HepG2 (cell line): Measurements from ENCODE around the gene SPA17. TPM values are rescaled to one million over a fixed set of nuclear protein-coding genes. Genes with fewer than 3 reads are reported as not detected.
A peak's percentile ranks its signal among the peaks of the same experiment; 100 is the strongest.

ENCODE experiments used
- ATF5 ChIP-seq: sonication (generic); formaldehyde crosslinking; IDR thresholded peaks from 2 replicates; pipeline ENCODE4 v1.4.0; 2020; ENCODE audit warnings: mild to moderate bottlenecking, low read depth, missing genetic modification reagents
- GATAD1 ChIP-seq: IDR thresholded peaks from 2 replicates; pipeline ENCODE4 v1.6.1; 2016; ENCODE audit warnings: missing genetic modification reagents, missing compliant biosample characterization
- HNRNPUL1 ChIP-seq: fragments of 200-400 bp; formaldehyde crosslinking; IDR thresholded peaks from 2 replicates; pipeline ENCODE4 v1.6.1; 2017; ENCODE audit warnings: low read depth, mild to moderate bottlenecking, low read length, moderate library complexity
- HOXA9 ChIP-seq: sonication (generic); formaldehyde crosslinking; IDR thresholded peaks from 2 replicates; pipeline ENCODE4 v1.8.1; 2022; ENCODE audit warnings: missing genetic modification reagents, mild to moderate bottlenecking, moderate library complexity, borderline replicate concordance
- NFKB2 ChIP-seq: sonication (generic); formaldehyde crosslinking; IDR thresholded peaks from 2 replicates; pipeline ENCODE4 v1.4.0; 2020; ENCODE audit warnings: missing genetic modification reagents, borderline replicate concordance
- RXRA ChIP-seq: sonication (generic); formaldehyde crosslinking; IDR thresholded peaks from 2 replicates; pipeline ENCODE4 v1.5.1; 2020; ENCODE audit warnings: missing genetic modification reagents
- SAP130 ChIP-seq: IDR thresholded peaks from 2 replicates; pipeline ENCODE4 v1.6.1; 2016; ENCODE audit warnings: low read depth
- SMAD1 ChIP-seq: sonication (generic); formaldehyde crosslinking; IDR thresholded peaks from 2 replicates; pipeline ENCODE4 v1.4.0; 2020; ENCODE audit warnings: missing genetic modification reagents, low read depth, mild to moderate bottlenecking, borderline replicate concordance
- SOX13 ChIP-seq, 3 experiments: fragments of 450-650 bp in 1 of 3; sonication (generic) in 1 of 3; formaldehyde crosslinking in 1 of 3; IDR thresholded peaks in 2 of 3; conservative IDR thresholded peaks in 1 of 3; 2 replicates each; pipeline versions ENCODE4 v1.5.0 to v1.6.1; 2016 to 2020; ENCODE audit warnings: antibody characterized with exemption in 1 of 3, mild to moderate bottlenecking in 1 of 3, missing compliant biosample characterization in 1 of 3, missing genetic modification reagents in 1 of 3, moderate library complexity in 1 of 3
- SOX5 ChIP-seq: IDR thresholded peaks from 2 replicates; pipeline ENCODE4 v1.6.1; 2016; ENCODE audit warnings: borderline replicate concordance
- STAG1 ChIP-seq: sonication (generic); formaldehyde crosslinking; IDR thresholded peaks from 2 replicates; pipeline ENCODE4 v1.4.0; 2020; ENCODE audit warnings: missing genetic modification reagents
- ZNF549 ChIP-seq: sonication (generic); formaldehyde crosslinking; IDR thresholded peaks from 2 replicates; pipeline ENCODE4 v1.5.0; 2020; ENCODE audit warnings: missing genetic modification reagents
- ZNF782 ChIP-seq: sonication (generic); formaldehyde crosslinking; IDR thresholded peaks from 2 replicates; pipeline ENCODE4 v1.4.0; 2020; ENCODE audit warnings: missing genetic modification reagents, mild to moderate bottlenecking, borderline replicate concordance
- polyA plus RNA-seq, 8 experiments: library from polyadenylated mRNA; depleted of rRNA in 3 of 8; stranded (reverse) in 7 of 8; unstranded in 1 of 8; fragments of >200 nt; fragmentation: Illumina TruSeq in 4 of 8; extraction: Trizol in 4 of 8; gene quantifications; 2 replicates each; pipeline versions ENCODE4 v1.2.1 to v1.2.3, GENCODE V29; 2011 to 2016; ENCODE audit warnings: low read depth in 4 of 8, missing spikeins in 1 of 8, mixed read lengths in 1 of 8; ENCODE audit not compliant: insufficient read depth in 1 of 8
- total RNA-seq, 5 experiments: library from RNA; depleted of rRNA; stranded (reverse); fragments of >200 nt; fragmentation: Illumina TruSeq; extraction: Trizol; gene quantifications; 2 replicates each; pipeline ENCODE4 v1.2.3, GENCODE V29; 2016; ENCODE audit warnings: low read depth in 1 of 5
- TF ChIP-seq, protein P1 (sequence below): fragments of 450-650 bp; IDR thresholded peaks from 2 replicates; pipeline ENCODE4 v1.6.1; 2017; ENCODE audit warnings: mild to moderate bottlenecking
- TF ChIP-seq, protein P2 (sequence below): sonication (generic); formaldehyde crosslinking; IDR thresholded peaks from 2 replicates; pipeline ENCODE4 v1.9.0; 2022; ENCODE audit warnings: low read depth, missing genetic modification reagents
- TF ChIP-seq, protein P3 (sequence below): sonication (generic); formaldehyde crosslinking; IDR thresholded peaks from 2 replicates; pipeline ENCODE4 v1.4.0; 2020; ENCODE audit warnings: missing genetic modification reagents, borderline replicate concordance
- TF ChIP-seq, protein P4 (sequence below): sonication (generic); formaldehyde crosslinking; IDR thresholded peaks from 2 replicates; pipeline ENCODE4 v1.4.0; 2020; ENCODE audit warnings: missing genetic modification reagents
- TF ChIP-seq, protein P5 (sequence below): sonication (generic); formaldehyde crosslinking; IDR thresholded peaks from 2 replicates; pipeline ENCODE4 v1.4.0; 2020; ENCODE audit warnings: missing genetic modification reagents, borderline replicate concordance

Gene SPA17
- total and polyA plus RNA-seq, 2 of the 13 experiments (the other 11 are each of a cell fraction or from before 2014, with no cell fraction given): 4.4 to 8.4 TPM

- TF ChIP-seq, protein P1, sequence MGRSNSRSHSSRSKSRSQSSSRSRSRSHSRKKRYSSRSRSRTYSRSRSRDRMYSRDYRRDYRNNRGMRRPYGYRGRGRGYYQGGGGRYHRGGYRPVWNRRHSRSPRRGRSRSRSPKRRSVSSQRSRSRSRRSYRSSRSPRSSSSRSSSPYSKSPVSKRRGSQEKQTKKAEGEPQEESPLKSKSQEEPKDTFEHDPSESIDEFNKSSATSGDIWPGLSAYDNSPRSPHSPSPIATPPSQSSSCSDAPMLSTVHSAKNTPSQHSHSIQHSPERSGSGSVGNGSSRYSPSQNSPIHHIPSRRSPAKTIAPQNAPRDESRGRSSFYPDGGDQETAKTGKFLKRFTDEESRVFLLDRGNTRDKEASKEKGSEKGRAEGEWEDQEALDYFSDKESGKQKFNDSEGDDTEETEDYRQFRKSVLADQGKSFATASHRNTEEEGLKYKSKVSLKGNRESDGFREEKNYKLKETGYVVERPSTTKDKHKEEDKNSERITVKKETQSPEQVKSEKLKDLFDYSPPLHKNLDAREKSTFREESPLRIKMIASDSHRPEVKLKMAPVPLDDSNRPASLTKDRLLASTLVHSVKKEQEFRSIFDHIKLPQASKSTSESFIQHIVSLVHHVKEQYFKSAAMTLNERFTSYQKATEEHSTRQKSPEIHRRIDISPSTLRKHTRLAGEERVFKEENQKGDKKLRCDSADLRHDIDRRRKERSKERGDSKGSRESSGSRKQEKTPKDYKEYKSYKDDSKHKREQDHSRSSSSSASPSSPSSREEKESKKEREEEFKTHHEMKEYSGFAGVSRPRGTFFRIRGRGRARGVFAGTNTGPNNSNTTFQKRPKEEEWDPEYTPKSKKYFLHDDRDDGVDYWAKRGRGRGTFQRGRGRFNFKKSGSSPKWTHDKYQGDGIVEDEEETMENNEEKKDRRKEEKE: no peak
- TF ChIP-seq SOX5 (no peak), SMAD1 (CRISPR knock-in tag) (no peak), HOXA9 (no peak), ZNF782 (no peak), RXRA (CRISPR knock-in tag) (peak; percentile 59; the same call in 1 of the 2 replicates), STAG1 (CRISPR knock-in tag) (peak; percentile 92), ATF5 (CRISPR knock-in tag) (no peak), GATAD1 (CRISPR knock-in tag) (0 out of 2 replicates have a peak, but pooled peaks have one; percentile 15), NFKB2 (CRISPR knock-in tag) (no peak), SAP130 (no peak), ZNF549 (CRISPR knock-in tag) (no peak), HNRNPUL1 (no peak), SOX13 (IDR thresholded peaks at IDR 0.05) (no peak), SOX13 (CRISPR knock-in tag; conservative IDR thresholded peaks at IDR 0.05 in 1 of 2, IDR thresholded peaks at IDR 0.05 in 1 of 2) (0 out of 4 replicates have a peak, but pooled peaks of 1 of the 2 experiments have one; percentile 14)
- TF ChIP-seq, protein P2, sequence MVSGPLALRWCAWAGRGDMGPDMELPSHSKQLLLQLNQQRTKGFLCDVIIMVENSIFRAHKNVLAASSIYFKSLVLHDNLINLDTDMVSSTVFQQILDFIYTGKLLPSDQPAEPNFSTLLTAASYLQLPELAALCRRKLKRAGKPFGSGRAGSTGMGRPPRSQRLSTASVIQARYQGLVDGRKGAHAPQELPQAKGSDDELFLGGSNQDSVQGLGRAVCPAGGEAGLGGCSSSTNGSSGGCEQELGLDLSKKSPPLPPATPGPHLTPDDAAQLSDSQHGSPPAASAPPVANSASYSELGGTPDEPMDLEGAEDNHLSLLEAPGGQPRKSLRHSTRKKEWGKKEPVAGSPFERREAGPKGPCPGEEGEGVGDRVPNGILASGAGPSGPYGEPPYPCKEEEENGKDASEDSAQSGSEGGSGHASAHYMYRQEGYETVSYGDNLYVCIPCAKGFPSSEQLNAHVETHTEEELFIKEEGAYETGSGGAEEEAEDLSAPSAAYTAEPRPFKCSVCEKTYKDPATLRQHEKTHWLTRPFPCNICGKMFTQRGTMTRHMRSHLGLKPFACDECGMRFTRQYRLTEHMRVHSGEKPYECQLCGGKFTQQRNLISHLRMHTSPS (CRISPR knock-in tag): no peak
- TF ChIP-seq, protein P3, sequence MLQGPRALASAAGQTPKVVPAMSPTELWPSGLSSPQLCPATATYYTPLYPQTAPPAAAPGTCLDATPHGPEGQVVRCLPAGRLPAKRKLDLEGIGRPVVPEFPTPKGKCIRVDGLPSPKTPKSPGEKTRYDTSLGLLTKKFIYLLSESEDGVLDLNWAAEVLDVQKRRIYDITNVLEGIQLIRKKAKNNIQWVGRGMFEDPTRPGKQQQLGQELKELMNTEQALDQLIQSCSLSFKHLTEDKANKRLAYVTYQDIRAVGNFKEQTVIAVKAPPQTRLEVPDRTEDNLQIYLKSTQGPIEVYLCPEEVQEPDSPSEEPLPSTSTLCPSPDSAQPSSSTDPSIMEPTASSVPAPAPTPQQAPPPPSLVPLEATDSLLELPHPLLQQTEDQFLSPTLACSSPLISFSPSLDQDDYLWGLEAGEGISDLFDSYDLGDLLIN (CRISPR knock-in tag): no peak
- TF ChIP-seq, protein P4, sequence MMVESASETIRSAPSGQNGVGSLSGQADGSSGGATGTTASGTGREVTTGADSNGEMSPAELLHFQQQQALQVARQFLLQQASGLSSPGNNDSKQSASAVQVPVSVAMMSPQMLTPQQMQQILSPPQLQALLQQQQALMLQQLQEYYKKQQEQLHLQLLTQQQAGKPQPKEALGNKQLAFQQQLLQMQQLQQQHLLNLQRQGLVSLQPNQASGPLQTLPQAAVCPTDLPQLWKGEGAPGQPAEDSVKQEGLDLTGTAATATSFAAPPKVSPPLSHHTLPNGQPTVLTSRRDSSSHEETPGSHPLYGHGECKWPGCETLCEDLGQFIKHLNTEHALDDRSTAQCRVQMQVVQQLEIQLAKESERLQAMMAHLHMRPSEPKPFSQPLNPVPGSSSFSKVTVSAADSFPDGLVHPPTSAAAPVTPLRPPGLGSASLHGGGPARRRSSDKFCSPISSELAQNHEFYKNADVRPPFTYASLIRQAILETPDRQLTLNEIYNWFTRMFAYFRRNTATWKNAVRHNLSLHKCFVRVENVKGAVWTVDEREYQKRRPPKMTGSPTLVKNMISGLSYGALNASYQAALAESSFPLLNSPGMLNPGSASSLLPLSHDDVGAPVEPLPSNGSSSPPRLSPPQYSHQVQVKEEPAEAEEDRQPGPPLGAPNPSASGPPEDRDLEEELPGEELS: no peak
- TF ChIP-seq, protein P5, sequence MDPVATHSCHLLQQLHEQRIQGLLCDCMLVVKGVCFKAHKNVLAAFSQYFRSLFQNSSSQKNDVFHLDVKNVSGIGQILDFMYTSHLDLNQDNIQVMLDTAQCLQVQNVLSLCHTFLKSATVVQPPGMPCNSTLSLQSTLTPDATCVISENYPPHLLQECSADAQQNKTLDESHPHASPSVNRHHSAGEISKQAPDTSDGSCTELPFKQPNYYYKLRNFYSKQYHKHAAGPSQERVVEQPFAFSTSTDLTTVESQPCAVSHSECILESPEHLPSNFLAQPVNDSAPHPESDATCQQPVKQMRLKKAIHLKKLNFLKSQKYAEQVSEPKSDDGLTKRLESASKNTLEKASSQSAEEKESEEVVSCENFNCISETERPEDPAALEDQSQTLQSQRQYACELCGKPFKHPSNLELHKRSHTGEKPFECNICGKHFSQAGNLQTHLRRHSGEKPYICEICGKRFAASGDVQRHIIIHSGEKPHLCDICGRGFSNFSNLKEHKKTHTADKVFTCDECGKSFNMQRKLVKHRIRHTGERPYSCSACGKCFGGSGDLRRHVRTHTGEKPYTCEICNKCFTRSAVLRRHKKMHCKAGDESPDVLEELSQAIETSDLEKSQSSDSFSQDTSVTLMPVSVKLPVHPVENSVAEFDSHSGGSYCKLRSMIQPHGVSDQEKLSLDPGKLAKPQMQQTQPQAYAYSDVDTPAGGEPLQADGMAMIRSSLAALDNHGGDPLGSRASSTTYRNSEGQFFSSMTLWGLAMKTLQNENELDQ (CRISPR knock-in tag): no peak
Measured at GRCh38 chr11:124669193-124669592, 4.5 kb upstream of the SPA17 start (continued).
